ENCODE measurements around the gene ARL9.

ARL9 gene

DNA sequence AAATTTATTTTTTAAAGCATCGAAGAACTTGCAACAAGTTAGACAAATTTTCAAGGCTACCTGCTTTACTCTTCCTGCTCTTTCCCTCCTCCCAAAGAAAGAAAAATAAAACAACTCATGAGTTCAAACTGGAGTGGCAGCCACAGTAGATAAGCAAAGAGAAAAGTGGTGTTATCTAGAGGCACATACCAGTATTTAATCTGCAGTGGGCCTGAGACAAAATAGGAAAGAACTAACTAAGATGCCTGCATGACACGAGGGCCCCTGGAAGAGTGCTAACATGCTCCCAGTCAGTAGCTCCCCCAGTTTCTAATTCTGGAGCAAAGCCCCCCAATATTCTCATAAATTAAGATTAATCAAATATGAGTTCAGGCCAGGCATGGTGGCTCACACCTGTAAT lies 7.9 kb downstream of the ARL9 start:
- POLR2A ChIA-PET, result no interaction called here
- CTCF ChIA-PET, result no interaction called here
- TF ChIP-seq, protein P1, sequence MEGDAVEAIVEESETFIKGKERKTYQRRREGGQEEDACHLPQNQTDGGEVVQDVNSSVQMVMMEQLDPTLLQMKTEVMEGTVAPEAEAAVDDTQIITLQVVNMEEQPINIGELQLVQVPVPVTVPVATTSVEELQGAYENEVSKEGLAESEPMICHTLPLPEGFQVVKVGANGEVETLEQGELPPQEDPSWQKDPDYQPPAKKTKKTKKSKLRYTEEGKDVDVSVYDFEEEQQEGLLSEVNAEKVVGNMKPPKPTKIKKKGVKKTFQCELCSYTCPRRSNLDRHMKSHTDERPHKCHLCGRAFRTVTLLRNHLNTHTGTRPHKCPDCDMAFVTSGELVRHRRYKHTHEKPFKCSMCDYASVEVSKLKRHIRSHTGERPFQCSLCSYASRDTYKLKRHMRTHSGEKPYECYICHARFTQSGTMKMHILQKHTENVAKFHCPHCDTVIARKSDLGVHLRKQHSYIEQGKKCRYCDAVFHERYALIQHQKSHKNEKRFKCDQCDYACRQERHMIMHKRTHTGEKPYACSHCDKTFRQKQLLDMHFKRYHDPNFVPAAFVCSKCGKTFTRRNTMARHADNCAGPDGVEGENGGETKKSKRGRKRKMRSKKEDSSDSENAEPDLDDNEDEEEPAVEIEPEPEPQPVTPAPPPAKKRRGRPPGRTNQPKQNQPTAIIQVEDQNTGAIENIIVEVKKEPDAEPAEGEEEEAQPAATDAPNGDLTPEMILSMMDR (IDR thresholded peaks at IDR 0.05; ENCODE audit: control extremely low read depth, extremely low read depth, low read depth, missing control alignments), result no peak
- no peak for DNase-seq (ENCODE audit: extremely low spot score)

- TF ChIP-seq, protein P1 (IDR thresholded peaks at IDR 0.05; ENCODE audit: control extremely low read depth, extremely low read depth, low read depth, missing control alignments), result no peak
- POLR2A ChIA-PET, result no interaction called here
- CTCF ChIA-PET, result interaction anchor here (1.0 to 1.9 kb wide), 3 partner anchors 10 to 269 kb away, joined by 3 to 9 read pairs (median 3); no protein-coding TSS in a partner anchor
- DNase-seq (ENCODE audit: extremely low spot score), result peak; percentile 83
Observed at GRCh38 chr4:56530269-56531148, 24.9 kb downstream of the ARL9 start.

DNA sequence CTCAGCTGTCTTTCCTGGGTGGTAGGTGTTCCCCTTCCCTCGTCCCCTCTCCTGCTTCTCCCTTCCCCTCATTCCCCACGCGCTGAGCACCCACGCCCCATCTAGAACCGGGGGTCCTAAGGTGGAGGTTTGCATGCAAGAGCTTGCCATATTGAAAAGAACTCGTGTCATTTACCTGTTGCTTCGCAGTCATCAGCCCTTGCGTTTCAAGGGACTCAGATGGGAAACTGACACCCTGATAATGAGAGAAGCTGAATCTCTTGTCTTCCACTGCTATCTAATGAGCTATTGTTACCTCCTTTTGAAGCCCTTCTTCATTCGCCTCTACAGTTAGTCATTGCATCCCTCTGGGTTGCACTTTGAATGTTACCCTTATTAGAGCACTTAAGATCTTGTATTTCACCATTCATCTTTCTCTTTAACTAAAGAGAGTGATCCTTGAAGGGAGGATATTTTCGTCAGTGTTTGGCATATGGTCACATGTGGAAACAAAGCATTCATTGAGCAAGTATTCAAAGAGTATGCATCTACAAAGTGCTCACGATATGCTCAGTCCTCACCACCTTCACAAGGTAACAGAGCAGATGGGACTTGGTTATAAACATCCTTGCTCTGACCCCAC lies 25.7 kb downstream of the ARL9 start:
- TF ChIP-seq, protein P1 (IDR thresholded peaks at IDR 0.05; ENCODE audit: control extremely low read depth, extremely low read depth, low read depth, missing control alignments), result no peak
- DNase-seq (ENCODE audit: extremely low spot score), result no peak
- ChIA-PET CTCF (interaction anchor here (1.0 to 1.9 kb wide), 2 partner anchors 13 to 269 kb away, joined by 3 to 9 read pairs; no protein-coding TSS in a partner anchor), POLR2A (no interaction called here)

- TF ChIP-seq, protein P1 (IDR thresholded peaks at IDR 0.05; ENCODE audit: control extremely low read depth, extremely low read depth, low read depth, missing control alignments), result no peak
- DNase-seq (ENCODE audit: extremely low spot score), result no peak
- CTCF ChIA-PET, result no interaction called here
- POLR2A ChIA-PET, result no interaction called here
Observed at GRCh38 chr4:56531823-56532222, 26.2 kb downstream of the ARL9 start.

DNA sequence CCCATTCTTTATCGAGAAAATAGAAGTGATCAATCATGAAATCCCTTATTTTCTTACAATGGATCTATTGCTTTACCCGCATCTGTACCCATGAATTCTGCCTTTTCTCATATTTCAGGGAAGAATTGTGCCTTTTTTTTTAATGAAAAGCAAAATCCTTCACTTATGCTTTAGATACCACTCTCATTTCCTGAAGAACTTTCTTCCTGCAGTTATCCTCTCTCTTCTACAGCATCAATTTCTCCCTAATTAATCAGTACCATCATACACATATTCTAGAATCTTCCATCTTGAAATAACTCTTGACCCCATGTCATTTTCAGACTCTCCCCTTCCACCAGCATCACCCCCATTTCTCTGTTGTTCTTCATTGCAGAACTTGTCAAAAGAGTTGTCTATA lies 26.6 kb downstream of the ARL9 start:
- CTCF ChIA-PET, result no interaction called here
- POLR2A ChIA-PET, result no interaction called here
- no peak for DNase-seq (ENCODE audit: extremely low spot score)
- TF ChIP-seq, protein P1 (IDR thresholded peaks at IDR 0.05; ENCODE audit: control extremely low read depth, extremely low read depth, low read depth, missing control alignments), result no peak

DNA sequence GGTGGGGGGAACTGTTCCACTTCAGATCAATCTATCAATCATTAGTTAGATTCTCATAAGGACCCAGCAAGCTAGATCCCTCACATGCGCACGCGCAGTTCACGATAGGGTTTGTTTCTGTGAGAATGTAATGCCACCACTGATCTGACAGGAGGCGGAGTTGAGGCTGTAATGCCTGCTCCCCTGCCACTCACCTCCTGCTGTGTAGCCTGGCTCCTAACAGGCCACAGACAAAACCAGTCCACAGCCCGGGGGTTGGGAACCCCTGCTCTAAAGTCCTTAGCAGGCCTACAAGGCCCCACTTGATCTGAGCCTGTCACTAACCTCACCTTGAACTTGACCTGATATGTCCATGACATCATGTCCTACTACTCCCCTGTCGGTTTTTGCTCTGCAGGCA lies 30.3 kb downstream of the ARL9 start:
- TF ChIP-seq, protein P1 (IDR thresholded peaks at IDR 0.05; ENCODE audit: control extremely low read depth, extremely low read depth, low read depth, missing control alignments), result no peak
- CTCF ChIA-PET, result interaction anchor here (2.0 kb wide), 1 partner anchor 9 kb away, joined by 8 read pairs; no protein-coding TSS in a partner anchor
- POLR2A ChIA-PET, result no interaction called here

More for the DNA sequence above, 30.3 kb downstream of the ARL9 start:
- no peak for DNase-seq (ENCODE audit: extremely low spot score)

All from GM10248 (cell line).